ENCODE results near the gene ATG13.

GRCh38 chr11:46697723-46698122 is 80.4 kb downstream of the ATG13 start:
- TF ChIP-seq POLR2A (IDR thresholded peaks at IDR 0.05) = no peak
- no peak for TF ChIP-seq CTCF (IDR thresholded peaks at IDR 0.05)
